Measurements from ENCODE around the gene KLHL15.

Gene KLHL15

GRCh38 chrX:23952984-23953907, 73.7 kb downstream of the KLHL15 start:
- no peaks in the 10 kb centered on the region for H3K9me3 ChIP-seq (ENCODE audit: control insufficient read depth, insufficient read depth, low read length)
- H3K36me3 ChIP-seq (ENCODE audit: insufficient read depth, low read length) = no peaks in the 10 kb centered on the region
- peaks cover 15% of the 10 kb centered on the region for H3K4me1 ChIP-seq (ENCODE audit: insufficient read depth, low read length)
- H3K9ac ChIP-seq (ENCODE audit: low read depth, low read length) = peak overlapping the region; percentile 16

- Histone ChIP-seq H3K9ac (ENCODE audit: low read depth, low read length) (no peak overlapping the region), H3K36me3 (ENCODE audit: insufficient read depth, low read length) (no peaks in the 10 kb centered on the region), H3K4me1 (ENCODE audit: insufficient read depth, low read length) (peaks cover 15% of the 10 kb centered on the region), H3K9me3 (ENCODE audit: control insufficient read depth, insufficient read depth, low read length) (no peaks in the 10 kb centered on the region)
Observed at GRCh38 chrX:23952391-23952790, 74.6 kb downstream of the KLHL15 start.

GRCh38 chrX:23945206-23945605, 81.8 kb downstream of the KLHL15 start:
- H3K9me3 ChIP-seq (ENCODE audit: control insufficient read depth, insufficient read depth, low read length) = no peaks in the 10 kb centered on the region
- no peaks in the 10 kb centered on the region; the same call in 1 of the 2 replicates for H3K4me1 ChIP-seq (ENCODE audit: insufficient read depth, low read length)
- no peak overlapping the region for H3K9ac ChIP-seq (ENCODE audit: low read depth, low read length)
- H3K36me3 ChIP-seq (ENCODE audit: insufficient read depth, low read length) = no peaks in the 10 kb centered on the region

GRCh38 chrX:23944234-23944633, 82.8 kb downstream of the KLHL15 start:
- Histone ChIP-seq H3K36me3 (ENCODE audit: insufficient read depth, low read length) (no peaks in the 10 kb centered on the region), H3K4me1 (ENCODE audit: insufficient read depth, low read length) (no peaks in the 10 kb centered on the region; the same call in 1 of the 2 replicates), H3K9ac (ENCODE audit: low read depth, low read length) (no peak overlapping the region), H3K9me3 (ENCODE audit: control insufficient read depth, insufficient read depth, low read length) (no peaks in the 10 kb centered on the region)

- Histone ChIP-seq H3K9me3 (ENCODE audit: control insufficient read depth, insufficient read depth, low read length) (no peaks in the 10 kb centered on the region), H3K9ac (ENCODE audit: low read depth, low read length) (no peak overlapping the region), H3K4me1 (ENCODE audit: insufficient read depth, low read length) (no peaks in the 10 kb centered on the region; the same call in 1 of the 2 replicates), H3K36me3 (ENCODE audit: insufficient read depth, low read length) (no peaks in the 10 kb centered on the region)
Observed at GRCh38 chrX:23939203-23939602, 87.8 kb downstream of the KLHL15 start.

- Histone ChIP-seq H3K9ac (ENCODE audit: low read depth, low read length) (no peak overlapping the region), H3K9me3 (ENCODE audit: control insufficient read depth, insufficient read depth, low read length) (no peaks in the 10 kb centered on the region), H3K36me3 (ENCODE audit: insufficient read depth, low read length) (no peaks in the 10 kb centered on the region), H3K4me1 (ENCODE audit: insufficient read depth, low read length) (no peaks in the 10 kb centered on the region; the same call in 1 of the 2 replicates)
Observed at GRCh38 chrX:23938690-23939089, 88.3 kb downstream of the KLHL15 start.

GRCh38 chrX:23937100-23937499, 89.9 kb downstream of the KLHL15 start:
- H3K36me3 ChIP-seq (ENCODE audit: insufficient read depth, low read length) = no peaks in the 10 kb centered on the region
- H3K9me3 ChIP-seq (ENCODE audit: control insufficient read depth, insufficient read depth, low read length) = no peaks in the 10 kb centered on the region

GRCh38 chrX:23936180-23936579, 90.8 kb downstream of the KLHL15 start:
- Histone ChIP-seq H3K9me3 (ENCODE audit: control insufficient read depth, insufficient read depth, low read length) (no peaks in the 10 kb centered on the region), H3K9ac (ENCODE audit: low read depth, low read length) (no peak overlapping the region), H3K36me3 (ENCODE audit: insufficient read depth, low read length) (no peaks in the 10 kb centered on the region), H3K4me1 (ENCODE audit: insufficient read depth, low read length) (no peaks in the 10 kb centered on the region; the same call in 1 of the 2 replicates)

More at GRCh38 chrX:23937100-23937499, 89.9 kb downstream of the KLHL15 start:
- H3K4me1 ChIP-seq (ENCODE audit: insufficient read depth, low read length) = no peaks in the 10 kb centered on the region; the same call in 1 of the 2 replicates
- no peak overlapping the region for H3K9ac ChIP-seq (ENCODE audit: low read depth, low read length)

GRCh38 chrX:23935106-23935505, 91.9 kb downstream of the KLHL15 start:
- Histone ChIP-seq H3K36me3 (ENCODE audit: insufficient read depth, low read length) (no peaks in the 10 kb centered on the region), H3K4me1 (ENCODE audit: insufficient read depth, low read length) (no peaks in the 10 kb centered on the region; the same call in 1 of the 2 replicates), H3K9me3 (ENCODE audit: control insufficient read depth, insufficient read depth, low read length) (no peaks in the 10 kb centered on the region), H3K9ac (ENCODE audit: low read depth, low read length) (no peak overlapping the region)

Measured in ES-I3 (cell line).